Activated CD4-positive, alpha-beta T cell treated with anti-CD3 and anti-CD28 coated beads, Interleukin-10, Interleukin-2, amounts not matched to agents 100 ng/mL and 50 ng/mL, durations not matched to agents 16 hours and 8 hours (primary cell): ENCODE data around the gene ADGRB3.
"Not testable (repeated sequence)": the region's sequence is repeated elsewhere in the genome, so short reads cannot be mapped to it uniquely, and the experiment has no call there.

Source experiments
- DNase-seq: peaks from one replicate; pipeline ENCODE4 v3.0.0-alpha.2; 2020

ADGRB3 gene

GRCh38 chr6:69064226-69064625 lies 429.1 kb downstream of the ADGRB3 start:
- DNase-seq, result no peak

DNA sequence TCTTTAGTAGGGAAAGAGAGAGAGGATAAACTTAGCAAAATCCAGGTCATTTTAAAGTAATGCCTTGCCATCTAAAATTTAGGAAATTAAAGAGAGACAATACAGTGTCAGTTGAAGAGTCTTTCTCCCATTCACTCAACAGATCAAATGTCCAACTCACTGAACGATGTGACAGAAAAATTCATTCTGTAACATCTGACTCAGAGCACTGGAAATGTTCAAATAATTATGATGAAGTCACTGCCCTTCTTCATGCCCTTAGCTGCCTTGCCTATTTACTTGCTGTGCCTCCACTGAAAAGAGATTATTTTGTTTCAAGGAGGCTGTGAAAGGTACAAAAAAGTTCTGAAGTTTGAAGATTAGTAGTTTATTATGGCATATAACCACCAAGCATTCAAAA lies 434.8 kb downstream of the ADGRB3 start:
- no peak for DNase-seq

DNA sequence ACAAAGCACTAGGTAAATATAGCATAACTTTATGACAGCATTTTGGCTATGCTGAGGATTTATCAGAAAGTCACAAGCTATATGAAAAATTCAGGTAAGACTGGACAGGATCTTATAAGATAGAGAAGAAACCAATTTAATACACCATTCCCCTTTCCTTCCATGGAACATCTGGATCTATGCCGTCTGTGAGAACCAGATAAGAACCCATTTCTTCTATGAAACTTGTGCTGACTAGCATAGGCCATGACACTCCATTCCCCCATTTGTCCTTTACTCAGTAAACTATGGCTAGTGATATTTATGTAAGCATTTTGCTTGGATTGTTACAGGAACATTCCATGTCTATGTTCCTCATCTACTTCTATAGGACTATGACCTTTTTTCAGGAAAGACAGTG lies 437.7 kb downstream of the ADGRB3 start:
- DNase-seq, result no peak

DNA sequence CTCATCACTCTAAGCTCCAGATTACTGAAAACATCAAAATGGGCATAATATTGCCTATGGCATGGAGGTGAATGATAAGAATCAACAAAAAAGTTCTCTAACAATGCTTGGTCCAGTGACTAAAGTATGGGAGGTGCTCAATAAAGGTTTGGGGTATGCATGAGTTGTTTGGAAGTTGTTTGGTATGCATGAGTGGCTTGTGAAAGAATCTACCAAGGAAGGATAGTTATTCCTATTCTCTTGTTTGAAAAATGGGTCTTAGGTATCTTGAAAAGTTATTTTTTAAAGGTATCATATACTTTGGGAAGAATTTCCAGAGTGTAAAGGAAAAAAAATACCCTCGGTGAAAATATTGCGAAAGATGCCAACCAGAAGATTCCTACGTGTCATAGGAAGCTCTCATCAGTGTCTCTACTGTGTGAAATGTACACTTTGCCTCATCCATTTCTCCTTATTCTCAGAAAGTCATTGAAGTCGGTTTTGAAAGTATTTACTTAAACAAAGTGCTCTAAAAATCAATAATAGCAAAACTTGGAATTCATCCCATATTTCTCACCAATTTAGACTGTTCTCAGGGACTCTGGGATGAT lies 449.8 kb downstream of the ADGRB3 start:
- no peak for DNase-seq

DNA sequence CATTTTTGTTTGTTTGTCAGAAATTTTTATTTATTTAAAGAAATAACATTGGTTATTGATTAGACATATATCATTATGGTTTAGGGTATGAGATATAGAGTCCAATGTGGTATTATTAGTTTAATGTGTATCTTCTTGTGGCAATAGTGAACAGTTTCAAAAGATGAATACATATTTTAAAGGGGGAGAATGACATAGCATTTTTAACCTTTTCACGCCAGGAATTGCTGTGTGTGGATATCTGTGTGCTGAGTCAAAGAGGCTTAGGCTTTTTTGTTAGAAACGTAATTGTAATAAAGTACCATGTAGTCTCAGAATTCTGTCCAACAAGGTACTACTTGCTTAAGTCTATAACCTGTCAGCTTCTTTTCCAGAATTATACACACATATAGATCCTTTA lies 451.6 kb downstream of the ADGRB3 start:
- no peak for DNase-seq

- DNase-seq, result no peak
These were observed 454.5 kb downstream of the ADGRB3 start for GRCh38 chr6:69089539-69089938.

DNA sequence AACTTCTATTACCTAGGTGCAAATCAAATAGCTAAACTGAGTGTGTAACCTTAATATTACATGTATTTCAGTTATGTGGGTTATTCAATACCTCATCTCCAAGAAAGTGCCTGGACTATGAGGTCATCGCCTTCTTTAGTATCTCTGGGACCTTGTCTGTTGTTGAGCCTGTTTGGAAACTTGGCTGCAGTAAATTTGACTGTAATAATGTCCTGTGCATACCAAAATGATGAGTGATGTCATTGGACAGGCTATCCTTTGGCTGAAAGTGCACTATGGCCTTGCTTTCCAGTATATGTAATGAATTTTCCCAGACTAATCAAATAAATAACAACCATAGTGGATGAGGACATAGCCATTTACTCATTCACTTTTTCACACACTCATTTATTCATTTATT lies 455.1 kb downstream of the ADGRB3 start:
- DNase-seq, result no peak

- no peak for DNase-seq
These were observed 461.6 kb downstream of the ADGRB3 start for GRCh38 chr6:69096681-69097080.

DNA sequence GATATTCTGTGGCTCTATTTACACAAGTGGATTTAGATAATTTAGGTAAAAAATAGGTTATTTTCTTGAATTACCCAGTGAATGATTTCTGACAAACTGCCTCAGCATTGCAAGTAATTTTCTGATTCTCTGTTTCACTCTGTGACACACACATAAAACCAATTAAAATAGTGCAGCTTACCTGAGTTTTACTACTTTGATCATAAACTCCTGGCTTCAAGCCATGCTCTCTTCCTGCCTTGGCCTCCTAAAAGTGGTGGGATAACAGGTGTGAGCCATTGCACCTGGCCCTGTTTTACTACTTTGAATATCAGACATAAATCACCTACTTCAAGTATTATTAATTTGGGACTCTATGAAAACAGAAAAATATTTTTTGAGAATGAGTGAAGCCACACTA lies 462.9 kb downstream of the ADGRB3 start:
- DNase-seq, result no peak

DNA sequence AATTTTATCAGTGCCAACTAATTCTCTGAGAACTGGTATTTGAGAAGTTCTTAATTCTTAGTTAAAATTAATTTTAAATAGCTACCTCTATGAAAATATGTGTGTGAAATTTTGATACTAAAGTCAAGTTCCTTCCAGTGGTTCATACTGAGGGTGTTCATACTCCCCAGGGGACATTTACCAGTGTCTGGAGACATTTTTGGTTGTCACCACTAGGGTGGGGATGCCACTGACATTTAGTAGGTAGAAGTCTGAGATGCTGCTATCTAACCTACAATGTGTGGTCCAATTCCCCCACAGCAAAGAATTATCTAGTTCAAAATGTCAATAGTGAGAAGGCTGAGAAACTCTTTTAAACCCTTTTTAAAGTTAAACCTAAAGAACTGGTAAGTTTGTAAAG lies 463.8 kb downstream of the ADGRB3 start:
- no peak for DNase-seq

DNA sequence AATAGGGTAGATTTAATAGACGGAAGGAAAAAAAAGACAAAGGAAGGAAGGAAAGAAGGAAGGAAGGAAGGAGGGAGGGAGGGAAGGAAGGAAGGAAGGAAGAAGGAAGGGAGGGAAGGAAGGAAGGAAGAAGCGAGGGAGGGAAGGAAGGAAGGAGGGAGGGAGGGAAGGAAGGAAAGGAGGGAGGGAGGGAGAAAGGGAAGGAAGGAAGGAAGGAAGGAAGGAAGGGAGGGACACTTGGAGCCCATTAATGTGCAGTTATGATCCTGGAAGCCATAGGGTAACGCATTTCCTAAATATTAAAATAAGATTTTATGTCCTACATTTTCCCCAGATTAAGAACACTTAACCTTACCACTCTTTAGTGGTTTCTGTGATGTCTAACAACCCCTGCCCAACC lies 465.7 kb downstream of the ADGRB3 start:
- no peak for DNase-seq

DNA sequence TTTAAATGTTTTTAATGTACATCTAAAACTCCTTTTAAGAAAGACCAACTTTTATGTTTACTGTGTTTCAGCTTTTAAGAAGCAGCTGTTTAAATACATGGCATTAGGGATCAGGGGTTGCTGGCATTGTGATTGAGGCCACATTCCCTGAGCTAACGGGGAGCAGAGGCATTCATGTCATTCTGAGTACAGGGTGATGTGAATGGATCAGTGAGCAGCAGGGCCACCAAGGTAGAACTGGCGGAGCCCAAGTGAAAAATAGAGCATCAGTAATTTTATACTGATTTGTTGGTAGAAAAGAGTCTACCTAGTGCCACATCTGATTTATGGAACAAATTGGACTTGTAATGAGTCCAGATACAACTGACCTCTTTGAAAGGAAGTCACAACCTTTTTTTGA lies 467.3 kb downstream of the ADGRB3 start:
- no peak for DNase-seq

GRCh38 chr6:69105288-69105687 lies 470.2 kb downstream of the ADGRB3 start:
- DNase-seq, result no peak

GRCh38 chr6:69106511-69106910 lies 471.4 kb downstream of the ADGRB3 start:
- no peak for DNase-seq

DNA sequence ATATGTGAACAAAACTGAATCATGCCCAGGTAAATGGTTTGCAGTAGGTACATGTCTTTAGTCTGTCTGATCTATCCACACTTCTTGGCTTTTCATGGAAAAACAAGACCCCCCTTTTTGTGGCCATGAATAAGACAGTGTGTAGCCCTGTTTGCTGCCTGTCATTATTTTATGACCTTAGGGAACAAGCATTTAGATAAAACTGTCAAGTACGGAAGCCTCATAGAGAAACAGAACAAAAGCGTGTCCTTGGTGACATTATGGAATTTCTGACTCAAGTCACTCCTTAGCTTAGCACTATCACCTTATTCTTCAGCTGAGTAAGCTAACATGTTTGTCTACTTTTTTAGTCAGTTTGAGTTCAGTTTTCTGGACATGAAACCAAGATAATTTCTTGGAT lies 476.2 kb downstream of the ADGRB3 start:
- no peak for DNase-seq

- no peak for DNase-seq
These were observed 481.6 kb downstream of the ADGRB3 start for GRCh38 chr6:69116658-69117057.

- not testable (repeated sequence) for DNase-seq
These were observed 486.7 kb downstream of the ADGRB3 start for GRCh38 chr6:69121461-69122406.

GRCh38 chr6:69122407-69122773 lies 487.3 kb downstream of the ADGRB3 start:
- DNase-seq, result no peak

GRCh38 chr6:69128411-69128810 lies 493.3 kb downstream of the ADGRB3 start:
- DNase-seq, result no peak

DNA sequence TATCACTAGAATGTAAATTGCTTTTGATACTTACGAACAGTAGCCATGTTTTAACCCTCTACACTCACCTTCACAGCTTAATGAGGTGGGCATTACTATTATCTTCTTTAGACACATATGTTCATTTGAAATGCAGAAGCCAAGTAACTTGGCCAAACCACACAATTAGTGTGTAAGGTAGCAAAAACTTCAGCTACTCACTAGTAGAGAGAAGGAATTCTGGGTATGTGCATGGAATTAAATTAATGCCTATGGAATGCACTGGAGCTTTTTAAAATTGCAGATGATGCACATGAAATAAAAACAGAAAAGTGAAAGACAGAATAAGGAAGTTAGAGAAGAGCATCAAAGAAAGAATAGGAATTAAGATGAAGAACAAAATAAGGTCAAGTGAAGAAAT lies 494.0 kb downstream of the ADGRB3 start:
- DNase-seq, result no peak

GRCh38 chr6:69135927-69136326 lies 500.8 kb downstream of the ADGRB3 start:
- DNase-seq, result no peak

DNA sequence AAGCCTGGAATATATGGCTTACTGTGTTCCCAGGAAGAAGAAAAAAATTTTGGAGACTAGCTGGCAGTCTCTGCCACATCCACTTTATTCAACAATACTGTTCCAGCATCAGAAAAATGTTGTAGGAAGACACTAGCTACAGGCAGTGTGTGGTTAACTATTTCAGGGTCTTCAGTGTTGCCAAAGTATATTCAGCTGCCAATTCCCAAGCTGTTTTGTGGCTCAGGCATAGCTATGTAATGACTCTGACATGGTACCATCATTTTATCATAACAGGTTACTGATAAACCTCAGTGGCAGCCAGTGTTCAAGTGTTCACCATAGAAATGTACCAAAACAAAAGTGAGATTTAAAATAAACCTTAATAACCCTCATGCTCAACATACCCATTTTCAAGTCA lies 503.1 kb downstream of the ADGRB3 start:
- no peak for DNase-seq

DNA sequence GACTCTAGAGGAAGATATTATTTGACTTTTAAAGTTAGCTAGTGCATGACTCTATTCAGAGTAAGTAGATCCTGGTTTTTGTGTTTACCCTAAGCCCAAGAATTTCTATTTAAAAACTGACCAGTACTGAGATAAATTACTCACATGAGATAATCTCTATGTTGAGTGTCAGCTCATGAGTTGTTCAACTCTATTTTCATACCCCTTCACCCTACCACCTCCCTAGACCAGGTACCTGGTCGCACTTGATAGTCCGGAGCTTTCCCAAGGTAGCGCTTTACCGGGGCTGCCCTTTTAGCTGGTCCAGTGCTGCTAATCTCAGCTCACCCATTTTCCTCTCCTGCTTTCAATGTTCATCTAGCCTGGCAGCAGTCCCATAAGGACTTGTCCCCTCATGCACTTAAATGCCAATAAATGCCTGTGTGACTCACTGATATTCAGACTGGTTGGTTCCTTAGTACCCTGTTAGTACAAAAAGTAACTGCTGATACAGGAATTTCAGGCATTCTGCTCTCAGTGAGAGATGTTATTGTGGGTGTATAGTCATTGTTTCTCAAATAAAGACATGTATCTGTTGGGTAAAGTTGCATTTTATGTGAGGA lies 503.9 kb downstream of the ADGRB3 start:
- DNase-seq, result no peak

GRCh38 chr6:69145062-69145461 lies 510.0 kb downstream of the ADGRB3 start:
- DNase-seq, result no peak
